Immature natural killer cell (primary cell): ENCODE measurements around the gene PCSK2. TPM values are rescaled to one million over a fixed set of nuclear protein-coding genes. Genes with fewer than 3 reads are reported as not detected.

Experiments
- DNase-seq, 3 donors: peaks; one replicate each; pipeline ENCODE4 v3.0.0; 2022; ENCODE audit warnings: mixed read lengths in 1 of 3
- H3K27ac Mint-ChIP-seq, 6 donors: one replicate each; pipeline ENCODE4 v1.8.0; 2020; ENCODE audit warnings: mixed read lengths in 6 of 6, mild to moderate bottlenecking in 5 of 6, inconsistent platforms in 4 of 6, moderate library complexity in 3 of 6
- H3K27me3 Mint-ChIP-seq, 3 donors: one replicate each; pipeline ENCODE4 v1.8.0; 2020 to 2021; ENCODE audit warnings: low read depth in 3 of 3, mild to moderate bottlenecking in 3 of 3, mixed read lengths in 3 of 3, moderate library complexity in 3 of 3, inconsistent platforms in 1 of 3
- H3K36me3 Mint-ChIP-seq, 3 donors: one replicate each; pipeline ENCODE4 v1.8.0; 2020; ENCODE audit warnings: mixed read lengths in 3 of 3, inconsistent platforms in 2 of 3, mild to moderate bottlenecking in 2 of 3
- H3K4me1 Mint-ChIP-seq, 2 donors: one replicate each; pipeline ENCODE4 v1.8.0; 2020; ENCODE audit warnings: inconsistent platforms in 2 of 2, mild to moderate bottlenecking in 2 of 2, mixed read lengths in 2 of 2, moderate library complexity in 1 of 2
- H3K4me3 Mint-ChIP-seq, 5 donors: one replicate each; pipeline ENCODE4 v1.8.0; 2020; ENCODE audit warnings: mild to moderate bottlenecking in 5 of 5, mixed read lengths in 5 of 5, inconsistent platforms in 3 of 5, moderate library complexity in 3 of 5
- H3K9me3 Mint-ChIP-seq, 6 donors: one replicate each; pipeline ENCODE4 v1.8.0; 2020; ENCODE audit warnings: mild to moderate bottlenecking in 6 of 6, mixed read lengths in 6 of 6, inconsistent platforms in 4 of 6, moderate library complexity in 3 of 6
- polyA plus RNA-seq, 3 donors: library from polyadenylated mRNA; unstranded; fragments of 300-500 nt; fragmentation: Illumina TruSeq; gene quantifications; one replicate each; pipeline ENCODE4 v1.2.3, GENCODE V29; 2021

PCSK2 gene
- polyA plus RNA-seq, 3 donors from 2014 or later, result not detected

DNA sequence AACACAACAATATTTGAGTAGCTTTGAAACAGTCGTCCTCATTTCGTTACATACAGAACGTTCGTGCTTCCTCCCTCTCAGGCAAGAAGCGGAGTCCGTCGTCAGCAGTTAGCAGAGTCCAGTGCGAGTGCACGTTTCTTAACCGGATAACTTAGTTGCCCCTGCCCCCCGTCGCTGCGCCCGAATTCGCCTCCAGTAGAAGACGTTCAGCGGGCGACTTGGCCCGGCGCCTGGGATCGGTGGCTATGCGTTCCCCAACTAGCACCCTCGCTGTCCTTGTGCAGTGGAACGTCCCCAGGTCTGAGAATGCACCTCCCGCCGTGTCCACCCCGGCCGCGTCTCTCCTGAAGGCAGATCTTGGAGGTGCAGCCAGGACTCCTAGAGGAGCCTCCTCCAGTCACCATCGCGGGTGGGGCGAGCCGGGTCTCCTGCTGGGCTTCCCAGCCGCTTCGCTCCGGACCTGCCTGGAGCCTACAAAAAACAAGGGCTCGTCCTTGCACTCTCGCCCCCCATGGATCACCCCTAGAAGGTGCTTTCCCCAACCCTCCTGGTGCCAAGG, 910 bp upstream of the PCSK2 start:
- no peak overlapping the region for H3K27ac Mint-ChIP-seq
- H3K27me3 Mint-ChIP-seq, result peaks cover 16 to 44% (median 16%) of the 10 kb centered on the region in 3 donors
- peak overlapping the region in 1 of 5 donors; percentile 17 for H3K4me3 Mint-ChIP-seq
- DNase-seq, result no peak
- peaks cover 0 to 4% (median 4%) of the 10 kb centered on the region in 3 donors for H3K36me3 Mint-ChIP-seq
- H3K9me3 Mint-ChIP-seq, result peaks cover 2 to 19% (median 9%) of the 10 kb centered on the region in 6 donors
- no peaks in the 10 kb centered on the region for H3K4me1 Mint-ChIP-seq

DNA sequence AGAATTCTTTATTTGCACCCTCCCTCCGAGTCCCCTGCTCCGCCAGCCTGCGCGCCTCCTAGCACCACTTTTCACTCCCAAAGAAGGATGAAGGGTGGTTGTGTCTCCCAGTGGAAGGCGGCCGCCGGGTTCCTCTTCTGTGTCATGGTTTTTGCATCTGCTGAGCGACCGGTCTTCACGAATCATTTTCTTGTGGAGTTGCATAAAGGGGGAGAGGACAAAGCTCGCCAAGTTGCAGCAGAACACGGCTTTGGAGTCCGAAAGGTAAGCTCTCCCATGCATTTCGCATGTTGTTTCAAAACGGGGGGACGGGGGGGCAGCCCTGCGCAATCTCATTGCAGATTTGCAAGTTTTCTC, 357 bp downstream of the PCSK2 start:
- no peak overlapping the region for H3K27ac Mint-ChIP-seq
- DNase-seq, result no peak
- peaks cover 16 to 44% (median 16%) of the 10 kb centered on the region in 3 donors for H3K27me3 Mint-ChIP-seq
- no peaks in the 10 kb centered on the region for H3K4me1 Mint-ChIP-seq
- H3K4me3 Mint-ChIP-seq, result no peak overlapping the region
- peaks cover 0 to 4% (median 4%) of the 10 kb centered on the region in 3 donors for H3K36me3 Mint-ChIP-seq
- peaks cover 2 to 19% (median 9%) of the 10 kb centered on the region in 6 donors for H3K9me3 Mint-ChIP-seq

DNA sequence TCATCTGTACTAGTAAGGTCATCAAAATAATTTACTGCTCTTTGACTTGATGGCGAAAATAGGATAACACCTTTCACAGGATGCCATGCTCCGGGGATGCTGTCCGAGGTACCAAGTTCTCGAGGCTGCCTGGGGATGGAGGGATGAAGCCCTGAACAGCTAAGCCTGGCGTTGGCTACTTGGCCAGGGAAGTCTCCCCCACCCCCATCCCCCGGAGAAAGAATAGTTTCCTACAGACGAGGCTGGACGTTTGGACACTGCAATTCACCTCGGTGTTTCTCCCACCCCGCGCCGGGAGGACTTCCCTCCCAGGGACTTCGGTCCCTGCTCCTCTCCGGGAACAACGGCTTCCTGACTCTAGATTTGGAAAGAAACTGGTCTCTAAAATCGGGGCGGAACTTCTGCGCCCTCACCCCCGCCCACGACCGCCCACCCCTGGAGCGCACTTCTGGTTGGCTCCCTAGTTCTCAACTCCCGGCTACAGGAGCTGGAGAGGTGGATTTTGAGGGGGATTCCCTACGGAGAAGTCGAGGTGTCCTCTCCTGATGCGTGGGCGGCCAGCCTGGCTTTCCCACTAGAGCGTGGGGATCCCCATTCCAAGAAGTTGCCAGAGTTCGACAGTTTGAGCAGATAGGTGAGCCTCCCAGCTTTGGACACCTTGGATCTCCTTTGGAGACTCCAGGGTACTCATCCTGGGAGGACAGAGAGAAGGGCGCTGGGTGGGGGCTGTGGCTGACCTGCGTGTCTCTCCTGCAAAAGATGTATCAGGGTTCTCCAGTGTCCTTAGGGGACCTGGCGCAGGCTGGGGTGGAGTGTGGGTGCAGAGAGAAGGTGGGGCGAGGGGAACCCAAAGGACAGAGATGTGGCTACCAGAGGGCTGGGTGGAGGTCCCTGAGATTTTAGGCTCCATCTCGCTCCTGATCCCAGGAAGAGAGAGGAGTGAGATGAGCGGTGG, 1.1 kb downstream of the PCSK2 start:
- Mint-ChIP-seq H3K36me3 (peaks cover 0 to 4% (median 4%) of the 10 kb centered on the region in 3 donors), H3K4me3 (no peak overlapping the region), H3K9me3 (peaks cover 2 to 17% (median 9%) of the 10 kb centered on the region in 6 donors), H3K4me1 (no peaks in the 10 kb centered on the region), H3K27ac (no peak overlapping the region), H3K27me3 (peaks cover 16 to 44% (median 16%) of the 10 kb centered on the region in 3 donors)
- DNase-seq, result no peak

DNA sequence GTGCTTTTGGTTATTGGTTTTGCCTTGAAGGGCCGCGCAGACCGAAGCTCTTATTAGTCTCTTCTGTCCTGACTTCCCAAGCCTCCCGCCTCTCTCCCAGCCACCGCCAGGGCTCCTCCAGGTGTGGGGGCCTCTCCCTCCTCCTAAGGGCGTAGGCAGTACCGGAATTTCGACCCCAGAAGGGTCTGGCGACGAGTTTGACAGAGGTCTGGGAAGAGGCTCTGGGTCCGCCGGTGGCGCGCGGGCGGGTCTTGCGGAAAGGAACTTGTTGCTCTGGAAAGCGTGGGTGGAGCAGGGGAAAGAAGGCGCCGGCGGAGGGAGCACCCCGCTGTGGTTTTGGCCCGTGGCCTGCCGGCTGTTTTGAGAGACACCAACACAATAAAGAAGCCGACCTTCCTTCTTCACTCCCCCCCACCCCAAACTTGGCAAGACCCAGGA, 1.8 kb downstream of the PCSK2 start:
- H3K27ac Mint-ChIP-seq, result no peak overlapping the region
- H3K36me3 Mint-ChIP-seq, result peaks cover 0 to 4% (median 4%) of the 10 kb centered on the region in 3 donors
- no peak for DNase-seq
- peaks cover 2 to 17% (median 9%) of the 10 kb centered on the region in 6 donors for H3K9me3 Mint-ChIP-seq
- H3K4me1 Mint-ChIP-seq, result no peaks in the 10 kb centered on the region
- H3K27me3 Mint-ChIP-seq, result peaks cover 16 to 39% (median 16%) of the 10 kb centered on the region in 3 donors
- H3K4me3 Mint-ChIP-seq, result no peak overlapping the region

DNA sequence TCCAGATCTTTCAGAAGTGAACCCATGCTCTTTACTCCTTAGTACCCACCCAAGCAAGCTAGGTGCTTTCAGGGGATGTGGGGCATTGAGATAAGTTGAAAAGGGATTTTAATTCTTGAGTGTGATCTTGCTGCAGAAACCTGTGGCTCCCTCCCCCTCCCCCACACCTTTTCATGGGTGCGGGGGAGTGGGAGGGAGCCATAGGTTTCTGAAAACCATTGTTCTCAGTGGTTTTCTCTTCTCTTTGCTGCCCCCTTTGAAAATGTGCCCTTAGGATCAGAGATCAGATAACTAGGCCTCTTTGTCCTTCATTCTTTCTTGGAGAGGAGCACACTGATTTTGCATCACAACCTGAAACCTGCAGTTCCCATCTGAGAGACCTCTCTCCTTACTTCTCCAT, 2.4 kb downstream of the PCSK2 start:
- no peaks in the 10 kb centered on the region for H3K4me1 Mint-ChIP-seq
- peaks cover 0 to 4% (median 4%) of the 10 kb centered on the region in 3 donors for H3K36me3 Mint-ChIP-seq
- no peak overlapping the region for H3K4me3 Mint-ChIP-seq
- no peak overlapping the region for H3K27ac Mint-ChIP-seq
- no peak for DNase-seq
- H3K9me3 Mint-ChIP-seq, result peaks cover 2 to 17% (median 9%) of the 10 kb centered on the region in 6 donors
- H3K27me3 Mint-ChIP-seq, result peaks cover 16 to 39% (median 16%) of the 10 kb centered on the region in 3 donors

DNA sequence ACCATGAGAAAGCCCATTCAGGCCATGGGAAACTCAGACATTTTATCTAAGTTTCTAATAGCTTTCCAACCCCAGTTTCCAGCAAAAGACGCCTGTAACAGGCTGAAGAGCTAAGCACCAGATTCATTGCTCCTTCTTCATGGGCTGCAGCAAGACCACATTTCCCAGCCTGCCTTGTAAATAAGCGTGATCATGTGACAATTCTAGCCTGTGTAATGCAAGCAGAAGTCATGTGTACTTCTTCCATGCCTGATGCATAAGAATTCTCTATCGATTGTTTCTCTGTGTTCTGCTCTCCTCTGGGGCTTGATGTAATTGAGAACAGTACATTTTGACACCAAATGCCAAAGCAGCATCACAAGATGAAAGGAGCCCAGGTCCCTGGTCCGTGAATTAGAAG, 6.8 kb downstream of the PCSK2 start:
- Mint-ChIP-seq H3K27ac (no peak overlapping the region), H3K27me3 (peaks cover 0 to 15% (median 8%) of the 10 kb centered on the region in 3 donors), H3K4me3 (no peak overlapping the region), H3K36me3 (no peaks in the 10 kb centered on the region), H3K4me1 (no peaks in the 10 kb centered on the region), H3K9me3 (peaks cover 0 to 13% (median 1%) of the 10 kb centered on the region in 6 donors)
- no peak for DNase-seq

DNA sequence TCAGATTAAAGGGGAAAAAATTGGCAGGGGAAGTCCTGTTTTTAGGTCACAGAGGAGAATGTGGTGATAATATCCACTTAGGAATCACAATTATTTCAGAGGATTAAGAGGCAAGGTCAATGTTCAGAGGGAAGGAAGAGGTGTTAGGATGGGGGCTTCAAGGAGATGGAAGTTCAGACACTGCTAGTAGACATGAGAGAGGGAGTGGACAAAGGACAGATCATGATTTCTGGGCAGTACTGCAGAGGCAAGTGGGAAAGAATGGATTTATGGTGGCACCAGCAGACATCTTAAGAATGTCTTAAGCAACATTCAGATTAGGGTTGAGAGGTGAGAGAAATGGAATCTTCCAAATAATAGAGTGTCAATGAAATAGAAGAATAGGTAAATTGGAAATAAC, 9.9 kb downstream of the PCSK2 start:
- H3K4me3 Mint-ChIP-seq, result no peak overlapping the region
- DNase-seq, result no peak
- no peak overlapping the region for H3K27ac Mint-ChIP-seq
- H3K9me3 Mint-ChIP-seq, result peaks cover 0 to 5% (median 0%) of the 10 kb centered on the region in 6 donors
- no peaks in the 10 kb centered on the region for H3K4me1 Mint-ChIP-seq
- peaks cover 0 to 11% (median 2%) of the 10 kb centered on the region in 3 donors for H3K27me3 Mint-ChIP-seq
- no peaks in the 10 kb centered on the region for H3K36me3 Mint-ChIP-seq

DNA sequence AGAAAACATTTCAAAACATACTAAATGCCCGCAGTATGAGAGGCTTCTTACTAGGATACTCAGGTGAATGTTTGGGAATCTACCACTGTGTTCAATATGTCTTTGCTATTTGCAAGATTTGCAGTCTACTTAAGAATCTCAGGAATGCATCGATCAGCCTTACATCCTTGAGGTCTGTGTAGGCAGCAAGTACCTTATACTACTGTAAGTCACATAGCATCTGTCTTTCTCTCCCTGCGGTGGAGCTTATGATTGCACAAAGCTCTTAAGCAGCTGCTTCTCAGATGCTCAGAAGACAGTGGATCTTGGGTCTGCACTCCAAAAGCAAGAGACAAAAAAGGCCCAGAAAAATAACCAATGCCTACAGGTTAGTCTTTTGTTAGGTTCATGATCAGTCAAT, 21.4 kb downstream of the PCSK2 start:
- H3K4me1 Mint-ChIP-seq, result no peaks in the 10 kb centered on the region
- H3K36me3 Mint-ChIP-seq, result no peaks in the 10 kb centered on the region
- no peak for DNase-seq
- H3K27me3 Mint-ChIP-seq, result no peaks in the 10 kb centered on the region
- peaks cover 0 to 2% (median 0%) of the 10 kb centered on the region in 6 donors for H3K9me3 Mint-ChIP-seq
- H3K4me3 Mint-ChIP-seq, result no peak overlapping the region
- no peak overlapping the region for H3K27ac Mint-ChIP-seq

DNA sequence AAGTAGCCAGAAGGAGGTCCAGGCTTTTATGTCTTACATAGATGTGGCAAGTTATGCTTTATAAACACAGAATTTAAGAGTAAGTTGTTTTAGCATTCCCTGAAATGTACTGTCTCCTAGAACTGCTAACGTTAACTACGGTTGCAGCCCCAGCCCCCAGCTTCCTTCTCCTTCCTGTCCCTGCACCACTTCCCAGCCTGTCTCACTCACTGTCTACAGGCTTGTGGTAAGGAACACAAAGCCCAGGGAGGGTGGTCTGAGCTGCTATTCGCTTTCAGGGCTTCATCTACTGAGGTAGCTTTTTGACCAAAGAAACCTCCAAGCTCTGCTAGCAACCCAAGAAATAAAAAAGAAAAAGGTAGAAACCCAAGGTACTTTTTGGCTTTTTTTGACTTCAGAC, 35.9 kb downstream of the PCSK2 start:
- Mint-ChIP-seq H3K36me3 (no peaks in the 10 kb centered on the region), H3K27ac (no peak overlapping the region), H3K4me3 (no peak overlapping the region), H3K27me3 (peaks cover 0 to 6% (median 0%) of the 10 kb centered on the region in 3 donors), H3K4me1 (no peaks in the 10 kb centered on the region), H3K9me3 (peaks cover 0 to 10% (median 2%) of the 10 kb centered on the region in 6 donors)
- no peak for DNase-seq

DNA sequence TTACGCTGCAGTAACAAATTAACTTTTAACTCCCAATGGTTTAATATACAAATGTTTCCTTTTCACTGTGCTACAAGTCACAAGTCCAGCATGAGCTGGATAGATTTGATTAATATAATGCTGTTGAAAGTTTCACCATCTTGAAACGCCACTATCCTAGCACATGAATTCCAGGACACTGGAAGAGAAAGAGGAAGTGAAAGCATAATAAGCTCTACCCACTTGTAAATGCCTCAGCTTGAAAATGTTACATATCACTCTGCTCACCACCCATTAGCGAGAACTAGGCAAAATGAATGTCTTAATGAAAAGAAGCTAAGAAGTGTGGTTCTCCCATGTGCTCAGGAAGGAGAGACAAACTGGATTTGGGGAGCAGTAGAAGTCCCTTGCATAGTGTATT, 46.9 kb downstream of the PCSK2 start:
- Mint-ChIP-seq H3K36me3 (no peaks in the 10 kb centered on the region), H3K4me1 (no peaks in the 10 kb centered on the region), H3K27ac (no peak overlapping the region), H3K4me3 (no peak overlapping the region), H3K27me3 (peaks cover 0 to 8% (median 2%) of the 10 kb centered on the region in 3 donors), H3K9me3 (peaks cover 0 to 6% (median under 1%) of the 10 kb centered on the region in 6 donors)
- DNase-seq, result no peak

DNA sequence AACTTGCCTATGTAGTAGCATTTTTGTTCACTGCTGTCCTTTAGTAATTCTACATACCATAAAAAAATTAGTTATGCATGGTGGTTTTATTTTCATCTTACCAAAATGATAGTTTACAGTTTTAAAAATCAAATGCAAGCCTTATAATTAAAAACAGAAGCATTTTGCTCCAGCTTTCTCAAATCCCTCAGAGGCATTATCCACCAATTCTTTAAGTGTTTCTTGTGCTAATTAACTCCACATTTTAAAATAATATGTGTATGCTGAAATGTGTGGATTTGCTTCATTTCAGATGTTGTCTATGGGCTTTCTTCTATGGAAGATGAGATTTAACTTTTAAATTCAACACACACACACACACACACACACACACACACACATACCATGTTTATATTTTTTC, 49.3 kb downstream of the PCSK2 start:
- H3K27me3 Mint-ChIP-seq, result peaks cover 0 to 4% (median 2%) of the 10 kb centered on the region in 3 donors
- H3K9me3 Mint-ChIP-seq, result peaks cover 0 to 7% (median 1%) of the 10 kb centered on the region in 6 donors
- no peak overlapping the region for H3K4me3 Mint-ChIP-seq
- H3K27ac Mint-ChIP-seq, result no peak overlapping the region
- no peaks in the 10 kb centered on the region for H3K4me1 Mint-ChIP-seq
- no peak for DNase-seq
- H3K36me3 Mint-ChIP-seq, result no peaks in the 10 kb centered on the region

DNA sequence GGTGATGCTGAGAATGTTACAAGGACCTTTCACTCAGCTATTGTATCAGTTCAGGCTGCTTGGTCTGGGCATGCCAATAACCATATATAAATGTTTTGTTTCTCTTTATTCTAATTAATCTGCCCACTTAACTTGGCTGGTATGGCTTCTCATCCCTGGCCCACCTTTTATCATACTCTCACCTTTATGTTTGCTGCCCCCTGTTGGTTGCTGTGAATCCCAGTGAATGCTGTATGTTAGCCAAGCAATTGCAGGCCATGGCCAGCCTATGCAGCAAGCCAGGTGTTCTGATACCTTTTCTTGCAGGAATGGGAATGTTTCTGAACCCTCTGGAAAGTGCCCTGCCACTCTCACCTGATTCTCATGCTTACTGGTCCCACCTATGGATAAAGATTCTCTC, 54.6 kb downstream of the PCSK2 start:
- DNase-seq, result no peak
- Mint-ChIP-seq H3K27me3 (peaks cover 0 to 2% (median 2%) of the 10 kb centered on the region in 3 donors), H3K4me1 (no peaks in the 10 kb centered on the region), H3K9me3 (peaks cover 0 to 7% (median under 1%) of the 10 kb centered on the region in 6 donors), H3K27ac (no peak overlapping the region), H3K4me3 (no peak overlapping the region), H3K36me3 (no peaks in the 10 kb centered on the region)

DNA sequence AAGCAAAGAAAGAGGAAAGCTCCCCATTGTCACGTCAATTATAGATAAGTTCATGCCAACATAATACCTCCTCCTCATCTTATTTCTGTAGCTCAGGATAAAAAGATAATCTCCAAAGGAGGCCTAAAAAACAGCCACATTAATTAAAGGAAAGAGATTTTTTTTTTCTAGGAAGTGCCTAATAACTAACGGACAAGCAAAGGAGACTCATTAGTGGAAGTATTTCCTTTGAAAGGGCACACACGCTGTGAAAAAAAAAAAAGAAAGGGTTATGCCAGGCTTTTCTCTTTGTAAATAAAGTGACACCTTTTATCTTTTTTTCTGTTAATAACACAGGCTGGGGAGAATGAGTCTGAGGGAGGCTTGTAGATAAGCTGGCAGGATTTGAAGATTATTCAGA, 55.7 kb downstream of the PCSK2 start:
- no peak for DNase-seq
- Mint-ChIP-seq H3K9me3 (peaks cover 0 to 7% (median under 1%) of the 10 kb centered on the region in 6 donors), H3K36me3 (no peaks in the 10 kb centered on the region), H3K4me3 (no peak overlapping the region), H3K27ac (no peak overlapping the region), H3K4me1 (no peaks in the 10 kb centered on the region), H3K27me3 (peaks cover 0 to 2% (median 2%) of the 10 kb centered on the region in 3 donors)

DNA sequence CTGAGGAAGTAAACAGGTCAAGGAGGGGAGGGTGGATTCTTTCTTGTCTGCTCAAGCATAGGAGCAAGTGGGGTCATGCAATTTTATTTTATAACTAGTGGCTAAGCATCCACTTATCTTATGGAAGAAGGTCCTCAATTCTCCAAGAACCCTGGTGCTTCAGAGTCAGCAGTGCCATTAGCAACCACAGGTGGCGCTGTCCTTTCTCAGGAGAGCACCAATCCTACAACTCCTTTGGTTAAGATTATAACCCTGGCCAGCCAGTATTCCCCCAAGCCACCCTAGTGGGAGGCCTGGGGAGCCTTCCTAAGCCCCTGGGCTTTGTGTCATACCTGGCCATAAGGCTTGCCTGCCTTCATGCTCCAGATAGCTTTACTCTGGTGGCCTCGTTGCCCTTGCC, 60.7 kb downstream of the PCSK2 start:
- Mint-ChIP-seq H3K4me3 (no peak overlapping the region), H3K27me3 (peaks cover 0 to 5% (median 0%) of the 10 kb centered on the region in 3 donors), H3K27ac (no peak overlapping the region), H3K4me1 (no peaks in the 10 kb centered on the region), H3K9me3 (no peaks in the 10 kb centered on the region), H3K36me3 (no peaks in the 10 kb centered on the region)
- no peak for DNase-seq
